Left lung (tissue), 10 donors: ENCODE results near the gene EFEMP2. TPM values are rescaled to one million over a fixed set of nuclear protein-coding genes. Genes with fewer than 3 reads are reported as not detected.

ENCODE experiments used
- ATAC-seq: fragments of 200-7000 bp; cut with Tn5 transposase; one replicate; pipeline ENCODE4 v1.9.1; 2020; ENCODE audit warnings: moderate library complexity
- DNase-seq, 4 donors: peaks; one replicate each; pipeline ENCODE4 v3.0.0-alpha.2; 2013 to 2020
- H3K27ac ChIP-seq, 2 donors: fragments of 200-600 bp; sonication (generic) in 1 of 2; one replicate each; pipeline versions ENCODE4 v1.5.0 to v1.8.0; 2020 to 2021
- H3K27me3 ChIP-seq, 2 donors: fragments of 200-600 bp; sonication (generic) in 1 of 2; one replicate each; pipeline versions ENCODE4 v1.5.0 to v1.8.0; 2020 to 2021
- H3K36me3 ChIP-seq, 2 donors: fragments of 200-600 bp; sonication (generic) in 1 of 2; one replicate each; pipeline versions ENCODE4 v1.5.0 to v1.8.0; 2020 to 2021
- H3K4me1 ChIP-seq, 2 donors: fragments of 200-600 bp; one replicate each; pipeline ENCODE4 v1.8.0; 2021
- H3K4me3 ChIP-seq, 2 donors: fragments of 200-600 bp; sonication (generic) in 1 of 2; one replicate each; pipeline versions ENCODE4 v1.5.0 to v1.8.0; 2020 to 2021; ENCODE audit warnings: mild to moderate bottlenecking in 1 of 2
- H3K9me3 ChIP-seq, 2 donors: fragments of 200-600 bp; sonication (generic) in 1 of 2; one replicate each; pipeline versions ENCODE4 v1.5.0 to v1.8.0; 2020 to 2021
- CTCF ChIP-seq, 2 donors: fragments of 200-600 bp; sonication (generic) in 1 of 2; IDR thresholded peaks; one replicate each; pipeline versions ENCODE4 v1.5.0 to v1.8.0; 2021; ENCODE audit warnings: antibody characterized with exemption in 2 of 2
- intact Hi-C, 2 donors: fragments of 100-400 bp; cut with DNase I; formaldehyde crosslinking; loops; one replicate each; pipeline versions ENCODE4 v1.11.2 to v1.14.2; 2022
- polyA plus RNA-seq, 6 donors: library from polyadenylated mRNA; unstranded; fragments of 120-200 nt; gene quantifications; one replicate each; pipeline ENCODE4 v1.2.1, GENCODE V29; 2013; ENCODE audit not compliant: insufficient read length in 6 of 6
- total RNA-seq, 2 donors: library from RNA; stranded (reverse); fragmentation: NEBNext Ultra II Directional; extraction: Animal tissue kit (Norgen Biotek cat#: 25700); gene quantifications; one replicate each; pipeline ENCODE4 v1.2.1, GENCODE V29; 2021
- donor health status: DM: no; HTN: yes; CAD: no.
- donor health status: DM: no; HTN: no; CAD: no.

The EFEMP2 gene
- total and polyA plus RNA-seq, 8 donors: 67.6 to 169 (median 144) TPM

- Histone ChIP-seq H3K4me1 (peaks cover 19 to 73% of the 10 kb centered on the region in 2 donors), H3K4me3 (peak within 1 kb of the TSS; percentile 95 to 96), H3K27me3 (no peaks in the 10 kb centered on the region), H3K9me3 (no peaks in the 10 kb centered on the region), H3K36me3 (peaks cover 6 to 47% of the 10 kb centered on the region in 2 donors), H3K27ac (peak within 1 kb of the TSS; percentile 95 to 99)
- TF ChIP-seq CTCF (IDR thresholded peaks at IDR 0.05): no peak
- peak; percentile 96 to 99 (median 98) for DNase-seq
- peak; percentile 75 for ATAC-seq
- intact Hi-C loops: no loop called here
These were observed 14.5 kb downstream of the EFEMP2 start, which contains the start of gene CFL1 for GRCh38 chr11:65857853-65858680. Gene CFL1 (minus strand): TSS chr11:65858180. CDS start chr11:65858099, 81 bp downstream.

- no peaks in the 10 kb centered on the region for H3K9me3 ChIP-seq
- peak overlapping the region; percentile 95 to 99 for H3K27ac ChIP-seq
- peak overlapping the region; percentile 95 to 96 for H3K4me3 ChIP-seq
- no peak for TF ChIP-seq CTCF (IDR thresholded peaks at IDR 0.05)
- no peak for ATAC-seq
- peaks cover 6 to 47% of the 10 kb centered on the region in 2 donors for H3K36me3 ChIP-seq
- H3K27me3 ChIP-seq: no peaks in the 10 kb centered on the region
- DNase-seq: no peak
- H3K4me1 ChIP-seq: peaks cover 19 to 67% of the 10 kb centered on the region in 2 donors
- intact Hi-C loops: no loop called here
These were observed 15.1 kb downstream of the EFEMP2 start for GRCh38 chr11:65857500-65857852.

- Histone ChIP-seq H3K27ac (peak overlapping the region; percentile 95 to 99), H3K27me3 (no peaks in the 10 kb centered on the region), H3K9me3 (no peaks in the 10 kb centered on the region), H3K4me1 (peaks cover 15 to 61% of the 10 kb centered on the region in 2 donors), H3K4me3 (peak overlapping the region; percentile 95 to 96), H3K36me3 (peaks cover 6 to 47% of the 10 kb centered on the region in 2 donors)
- peak; percentile 69 to 96 (median 80) for DNase-seq
- peak; percentile 48 for ATAC-seq
- intact Hi-C loops: no loop called here
- peak in 1 of 2 donors; percentile 14 for TF ChIP-seq CTCF (IDR thresholded peaks at IDR 0.05)
These were observed 15.7 kb downstream of the EFEMP2 start for GRCh38 chr11:65856689-65857499.

GRCh38 chr11:65855927-65856363 lies 16.7 kb downstream of the EFEMP2 start:
- H3K27me3 ChIP-seq: no peaks in the 10 kb centered on the region
- no peak for DNase-seq
- peak overlapping the region; percentile 95 to 96 for H3K4me3 ChIP-seq
- peaks cover 8 to 52% of the 10 kb centered on the region in 2 donors for H3K4me1 ChIP-seq
- peak overlapping the region in 1 of 2 donors; percentile 99 for H3K27ac ChIP-seq
- no peaks in the 10 kb centered on the region for H3K9me3 ChIP-seq
- peaks cover 6 to 54% of the 10 kb centered on the region in 2 donors for H3K36me3 ChIP-seq
- intact Hi-C loops: no loop called here
- no peak for ATAC-seq
- no peak for TF ChIP-seq CTCF (IDR thresholded peaks at IDR 0.05)
